Adrenal gland (tissue), 5 donors: Measurements from ENCODE around the gene CR1L.

Source experiments
- POLR2A ChIP-seq, 2 donors: fragments of 450-650 bp; IDR thresholded peaks; one replicate each; pipeline ENCODE4 v1.6.1; 2017; ENCODE audit warnings: antibody characterized with exemption in 2 of 2, mild to moderate bottlenecking in 2 of 2, moderate library complexity in 1 of 2
- TF ChIP-seq, protein P1 (sequence below), 6 experiments: fragments of 450-650 bp in 4 of 6; fragments of 200-600 bp in 2 of 6; sonication (generic) in 1 of 6; IDR thresholded peaks; 1 replicate in 5 of 6; 2 replicates in 1 of 6; pipeline versions ENCODE4 v1.5.1 to v1.8.0; 2016 to 2021; ENCODE audit warnings: antibody characterized with exemption in 6 of 6, mild to moderate bottlenecking in 2 of 6, moderate library complexity in 1 of 6
- donor health status: DM: no; HTN: no; CAD: no.

DNA sequence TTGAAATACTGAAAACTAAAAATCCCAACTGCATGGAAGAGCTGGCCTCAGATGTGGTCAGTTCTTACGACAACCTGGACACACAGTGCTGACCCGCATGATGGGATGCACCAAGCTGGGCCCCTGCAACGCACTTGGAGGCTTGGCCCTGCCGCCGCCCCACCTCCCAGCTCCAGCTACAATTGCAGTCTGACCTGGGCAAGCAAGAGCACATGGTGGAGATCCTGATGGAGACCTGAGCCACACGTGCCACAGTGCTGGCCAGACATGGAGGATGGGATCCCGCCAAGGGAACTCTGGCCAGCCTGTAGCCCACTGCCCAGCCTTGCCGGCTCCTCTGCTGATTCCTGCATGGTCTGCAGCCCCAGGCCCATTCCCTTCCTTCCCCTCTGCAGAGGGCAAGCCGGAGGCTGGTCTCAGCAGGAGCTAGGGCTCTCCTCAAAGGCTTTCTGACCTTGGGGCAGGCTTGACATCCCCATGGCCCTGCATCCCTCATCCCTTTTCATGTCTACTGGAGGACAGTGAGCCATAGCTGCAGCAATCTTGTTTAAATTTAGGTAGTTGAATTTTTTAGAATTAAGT is 14.1 kb downstream of the CR1L start:
- TF ChIP-seq, protein P1, sequence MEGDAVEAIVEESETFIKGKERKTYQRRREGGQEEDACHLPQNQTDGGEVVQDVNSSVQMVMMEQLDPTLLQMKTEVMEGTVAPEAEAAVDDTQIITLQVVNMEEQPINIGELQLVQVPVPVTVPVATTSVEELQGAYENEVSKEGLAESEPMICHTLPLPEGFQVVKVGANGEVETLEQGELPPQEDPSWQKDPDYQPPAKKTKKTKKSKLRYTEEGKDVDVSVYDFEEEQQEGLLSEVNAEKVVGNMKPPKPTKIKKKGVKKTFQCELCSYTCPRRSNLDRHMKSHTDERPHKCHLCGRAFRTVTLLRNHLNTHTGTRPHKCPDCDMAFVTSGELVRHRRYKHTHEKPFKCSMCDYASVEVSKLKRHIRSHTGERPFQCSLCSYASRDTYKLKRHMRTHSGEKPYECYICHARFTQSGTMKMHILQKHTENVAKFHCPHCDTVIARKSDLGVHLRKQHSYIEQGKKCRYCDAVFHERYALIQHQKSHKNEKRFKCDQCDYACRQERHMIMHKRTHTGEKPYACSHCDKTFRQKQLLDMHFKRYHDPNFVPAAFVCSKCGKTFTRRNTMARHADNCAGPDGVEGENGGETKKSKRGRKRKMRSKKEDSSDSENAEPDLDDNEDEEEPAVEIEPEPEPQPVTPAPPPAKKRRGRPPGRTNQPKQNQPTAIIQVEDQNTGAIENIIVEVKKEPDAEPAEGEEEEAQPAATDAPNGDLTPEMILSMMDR (IDR thresholded peaks at IDR 0.05): no peak
- no peak for TF ChIP-seq POLR2A (IDR thresholded peaks at IDR 0.05)
